Measurements from ENCODE around the gene MKNK1.

MKNK1 gene

GRCh38 chr1:46595127-46595526 lies 8.9 kb downstream of the MKNK1 start:
- no peak for DNase-seq (ENCODE audit: low read depth)

GRCh38 chr1:46594063-46594462 lies 10.0 kb downstream of the MKNK1 start:
- DNase-seq (ENCODE audit: low read depth), result no peak

GRCh38 chr1:46592823-46593222 lies 11.2 kb downstream of the MKNK1 start:
- no peak for DNase-seq (ENCODE audit: low read depth)

- no peak for DNase-seq (ENCODE audit: low read depth)
Measured at GRCh38 chr1:46589529-46589928, 14.5 kb downstream of the MKNK1 start.

- DNase-seq (ENCODE audit: low read depth), result no peak
Measured at GRCh38 chr1:46587069-46587468, 17.0 kb downstream of the MKNK1 start.

GRCh38 chr1:46585312-46585938 lies 18.6 kb downstream of the MKNK1 start:
- DNase-seq (ENCODE audit: low read depth), result no peak

GRCh38 chr1:46583494-46583893 lies 20.6 kb downstream of the MKNK1 start:
- no peak for DNase-seq (ENCODE audit: low read depth)

GRCh38 chr1:46582972-46583371 lies 21.1 kb downstream of the MKNK1 start:
- no peak for DNase-seq (ENCODE audit: low read depth)

- no peak for DNase-seq (ENCODE audit: low read depth)
Measured at GRCh38 chr1:46581681-46582455, 22.2 kb downstream of the MKNK1 start.

- DNase-seq (ENCODE audit: low read depth), result peak; percentile 45
Measured at GRCh38 chr1:46580140-46580903, 23.7 kb downstream of the MKNK1 start.

- no peak for DNase-seq (ENCODE audit: low read depth)
Measured at GRCh38 chr1:46577671-46578070, 26.4 kb downstream of the MKNK1 start.

GRCh38 chr1:46576596-46576995 lies 27.5 kb downstream of the MKNK1 start:
- no peak for DNase-seq (ENCODE audit: low read depth)

- DNase-seq (ENCODE audit: low read depth), result no peak
Measured at GRCh38 chr1:46575778-46576177, 28.3 kb downstream of the MKNK1 start.

- no peak for DNase-seq (ENCODE audit: low read depth)
Measured at GRCh38 chr1:46575300-46575699, 28.8 kb downstream of the MKNK1 start.

- no peak for DNase-seq (ENCODE audit: low read depth)
Measured at GRCh38 chr1:46571691-46572225, 32.3 kb downstream of the MKNK1 start.

- peak; percentile 9 for DNase-seq (ENCODE audit: low read depth)
Measured at GRCh38 chr1:46569884-46570725, 34.0 kb downstream of the MKNK1 start.

GRCh38 chr1:46569116-46569515 lies 35.0 kb downstream of the MKNK1 start:
- no peak for DNase-seq (ENCODE audit: low read depth)

GRCh38 chr1:46568461-46568891 lies 35.6 kb downstream of the MKNK1 start:
- DNase-seq (ENCODE audit: low read depth), result no peak

- DNase-seq (ENCODE audit: low read depth), result no peak
Measured at GRCh38 chr1:46563341-46563740, 40.7 kb downstream of the MKNK1 start.

- DNase-seq (ENCODE audit: low read depth), result no peak
Measured at GRCh38 chr1:46562498-46562897, 41.6 kb downstream of the MKNK1 start.

GRCh38 chr1:46558966-46559365 lies 45.1 kb downstream of the MKNK1 start:
- DNase-seq (ENCODE audit: low read depth), result no peak
